CD4-positive, alpha-beta T cell (primary cell): ENCODE measurements around the gene KCND1. TPM values are rescaled to one million over a fixed set of nuclear protein-coding genes. Genes with fewer than 3 reads are reported as not detected.

Experiments
- ATAC-seq: fragments of 200-7000 bp; cut with Tn5 transposase; one replicate; pipeline ENCODE4 v1.10.0; 2022; ENCODE audit warnings: mild to moderate bottlenecking; ENCODE audit not compliant: poor library complexity
- CTCF ChIA-PET: fragments of 350-600 bp; sonication (Branson Sonifier 250); formaldehyde crosslinking; loops from one replicate; lab custom pipeline; 2021; ENCODE audit warnings: antibody characterized with exemption, inconsistent platforms; lab: Charles Lee
- POLR2A ChIA-PET: fragments of 350-600 bp; sonication (Branson Sonifier 250); formaldehyde crosslinking; loops from one replicate; lab custom pipeline; 2021; ENCODE audit warnings: antibody characterized with exemption, inconsistent platforms; lab: Charles Lee
- DNase-seq, 14 experiments: peaks; one replicate each; pipeline ENCODE4 v3.0.0-alpha.2; 2013 to 2020; ENCODE audit warnings: mixed read lengths in 2 of 14
- H3K27ac ChIP-seq, 2 donors: one replicate each; pipeline versions ENCODE4 v1.5.1 to v1.7.0; 2013; ENCODE audit warnings: low read length in 2 of 2, low read depth in 1 of 2, mild to moderate bottlenecking in 1 of 2
- H3K27me3 ChIP-seq, 2 experiments: 1 replicate in 1 of 2; 2 replicates in 1 of 2; pipeline versions ENCODE4 v1.6.1 to v1.7.0; 2013; ENCODE audit warnings: low read length in 2 of 2, control low read depth in 1 of 2, mild to moderate bottlenecking in 1 of 2, moderate library complexity in 1 of 2; ENCODE audit not compliant: insufficient read depth in 2 of 2, control insufficient read depth in 1 of 2
- H3K36me3 ChIP-seq: one replicate; pipeline ENCODE4 v1.6.1; 2013; ENCODE audit warnings: low read length, control low read depth; ENCODE audit not compliant: insufficient read depth
- H3K4me1 ChIP-seq: one replicate; pipeline ENCODE4 v1.6.1; 2013; ENCODE audit warnings: low read length, control low read depth; ENCODE audit not compliant: insufficient read depth
- H3K4me3 ChIP-seq: one replicate; pipeline ENCODE4 v1.5.1; 2013; ENCODE audit warnings: mild to moderate bottlenecking, low read length, moderate library complexity
- H3K9me3 ChIP-seq, 2 experiments: 1 replicate in 1 of 2; 2 replicates in 1 of 2; pipeline versions ENCODE4 v1.6.1 to v1.7.0; 2013; ENCODE audit warnings: low read length in 2 of 2, mild to moderate bottlenecking in 2 of 2, control low read depth in 1 of 2, moderate library complexity in 1 of 2; ENCODE audit not compliant: control insufficient read depth in 1 of 2, insufficient read depth in 1 of 2
- H3K27ac Mint-ChIP-seq: one replicate; pipeline ENCODE4 v1.8.0; 2020; ENCODE audit warnings: mixed read lengths
- H3K27me3 Mint-ChIP-seq: one replicate; pipeline ENCODE4 v1.8.0; 2021; ENCODE audit warnings: mixed read lengths
- H3K36me3 Mint-ChIP-seq: one replicate; pipeline ENCODE4 v1.8.0; 2021; ENCODE audit warnings: low read depth, mixed read lengths
- H3K4me1 Mint-ChIP-seq: one replicate; pipeline ENCODE4 v1.8.0; 2021; ENCODE audit warnings: low read depth, mixed read lengths
- H3K4me3 Mint-ChIP-seq: one replicate; pipeline ENCODE4 v1.8.0; 2020; ENCODE audit warnings: mild to moderate bottlenecking, mixed read lengths
- H3K9me3 Mint-ChIP-seq: one replicate; pipeline ENCODE4 v1.8.0; 2020; ENCODE audit warnings: mixed read lengths
- intact Hi-C, 2 experiments: fragments of 100-400 bp; cut with DNase I in 1 of 2; cut with micrococcal nuclease in 1 of 2; formaldehyde crosslinking; loops; one replicate each; pipeline versions ENCODE4 v1.15.1 to v1.9.0; 2023 to 2025; cut with DNase I, micrococcal nuclease
- total RNA-seq, 174 experiments: library from RNA in 2 of 174; stranded (reverse) in 2 of 174; gene quantifications; one replicate each; pipeline ENCODE4 v1.2.3 and lab custom pipeline; 2021 to 2026
- TF ChIP-seq, protein P1 (sequence below): fragments of 200-600 bp; IDR thresholded peaks from one replicate; pipeline ENCODE4 v1.8.0; 2022; ENCODE audit warnings: antibody characterized with exemption, mild to moderate bottlenecking

Gene KCND1
- total RNA-seq, 2 experiments from 2014 or later, result 1.5 to 2.7 TPM

DNA sequence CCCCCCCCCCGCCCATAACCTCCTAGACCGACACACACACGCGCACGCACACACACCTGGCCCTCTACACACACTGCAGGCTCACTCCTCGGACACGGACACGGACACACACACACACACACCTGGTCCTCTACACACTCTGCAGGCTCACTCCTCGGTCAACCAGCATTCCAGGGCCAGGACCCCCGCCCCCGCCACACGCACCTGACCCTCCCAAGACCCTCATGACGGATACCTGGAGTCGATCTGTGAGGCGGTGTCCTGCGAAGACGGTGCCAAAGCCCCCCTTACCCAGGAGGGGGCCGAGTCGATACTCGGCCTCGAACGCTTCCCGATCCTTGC, 53.4 kb downstream of the KCND1 start:
- H3K9me3 Mint-ChIP-seq, result no peaks in the 10 kb centered on the region
- H3K27me3 Mint-ChIP-seq, result no peaks in the 10 kb centered on the region
- intact Hi-C loops, result loop anchor here (5.0 to 10.0 kb wide), 4 partner anchors 39 to 1263 kb away; partner anchors contain the start of genes ELK1 (in 1 of the 2), OTUD5 (in 1 of the 2) and UXT (in 1 of the 2)
- Histone ChIP-seq H3K9me3 (no peaks in the 10 kb centered on the region), H3K4me3 (peak overlapping the region; percentile 89), H3K27ac (peak overlapping the region; percentile 60 to 80), H3K36me3 (peaks cover 56% of the 10 kb centered on the region), H3K4me1 (peaks cover 69% of the 10 kb centered on the region), H3K27me3 (no peaks in the 10 kb centered on the region)
- peak overlapping the region; percentile 98 for H3K4me3 Mint-ChIP-seq
- peaks cover 54% of the 10 kb centered on the region for H3K4me1 Mint-ChIP-seq
- H3K27ac Mint-ChIP-seq, result peak overlapping the region; percentile 95
- no peak for DNase-seq
- ChIA-PET POLR2A (interaction anchor here (1.5 to 11.7 kb wide), 3 partner anchors 22 to 40 kb away, joined by 7 to 335 read pairs (median 22); partner anchors contain the start of gene OTUD5), CTCF (interaction anchor here (2.7 to 4.0 kb wide), 2 partner anchors 19 to 26 kb away, joined by 8 to 15 read pairs; no protein-coding TSS in a partner anchor)
- TF ChIP-seq, protein P1, sequence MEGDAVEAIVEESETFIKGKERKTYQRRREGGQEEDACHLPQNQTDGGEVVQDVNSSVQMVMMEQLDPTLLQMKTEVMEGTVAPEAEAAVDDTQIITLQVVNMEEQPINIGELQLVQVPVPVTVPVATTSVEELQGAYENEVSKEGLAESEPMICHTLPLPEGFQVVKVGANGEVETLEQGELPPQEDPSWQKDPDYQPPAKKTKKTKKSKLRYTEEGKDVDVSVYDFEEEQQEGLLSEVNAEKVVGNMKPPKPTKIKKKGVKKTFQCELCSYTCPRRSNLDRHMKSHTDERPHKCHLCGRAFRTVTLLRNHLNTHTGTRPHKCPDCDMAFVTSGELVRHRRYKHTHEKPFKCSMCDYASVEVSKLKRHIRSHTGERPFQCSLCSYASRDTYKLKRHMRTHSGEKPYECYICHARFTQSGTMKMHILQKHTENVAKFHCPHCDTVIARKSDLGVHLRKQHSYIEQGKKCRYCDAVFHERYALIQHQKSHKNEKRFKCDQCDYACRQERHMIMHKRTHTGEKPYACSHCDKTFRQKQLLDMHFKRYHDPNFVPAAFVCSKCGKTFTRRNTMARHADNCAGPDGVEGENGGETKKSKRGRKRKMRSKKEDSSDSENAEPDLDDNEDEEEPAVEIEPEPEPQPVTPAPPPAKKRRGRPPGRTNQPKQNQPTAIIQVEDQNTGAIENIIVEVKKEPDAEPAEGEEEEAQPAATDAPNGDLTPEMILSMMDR, result no peak
- peaks cover 81% of the 10 kb centered on the region for H3K36me3 Mint-ChIP-seq
- ATAC-seq, result no peak

DNA sequence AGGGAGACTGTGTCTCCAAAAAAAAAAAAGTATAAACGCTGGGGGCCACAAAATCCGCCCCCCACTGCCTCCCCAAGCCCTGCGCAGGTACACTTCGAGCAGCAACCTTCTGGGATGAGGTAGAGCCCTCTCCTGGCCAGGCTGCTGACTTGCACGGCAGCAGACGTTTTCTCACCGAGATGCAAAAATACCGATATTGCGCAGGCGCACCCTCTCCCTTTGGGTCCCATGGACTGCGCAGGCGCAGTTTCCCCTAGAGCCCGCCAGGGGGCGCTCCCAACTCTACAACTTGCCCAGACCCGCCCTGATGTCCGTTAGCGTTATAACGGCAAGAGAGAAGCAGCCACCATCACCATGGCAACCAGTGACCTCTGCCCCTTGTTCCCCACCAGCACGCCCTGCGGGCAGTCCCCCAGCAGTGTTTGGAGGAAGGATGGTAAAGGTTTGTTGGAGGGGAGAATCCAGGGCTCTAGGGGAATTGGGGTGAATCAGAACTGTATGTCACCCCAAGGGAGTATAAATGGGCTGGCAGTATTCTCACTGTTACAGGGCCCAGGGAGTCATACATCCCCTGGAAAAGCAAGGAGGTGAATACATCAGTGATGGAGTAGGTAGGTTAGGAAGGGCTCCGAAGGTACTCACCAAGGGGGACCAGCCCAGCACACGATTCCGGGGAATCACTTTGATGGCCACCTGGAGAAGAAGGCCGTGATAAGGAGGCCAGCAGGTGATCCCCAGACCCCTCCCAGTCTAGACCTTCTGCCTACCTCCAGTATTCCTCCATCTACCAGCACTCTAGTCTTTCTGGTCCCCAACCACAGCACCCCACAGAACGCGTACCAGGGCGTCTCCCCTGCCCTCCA, 54.3 kb downstream of the KCND1 start:
- Histone ChIP-seq H3K27me3 (no peaks in the 10 kb centered on the region), H3K4me3 (peak overlapping the region; percentile 89), H3K27ac (peak overlapping the region; percentile 61 to 80), H3K4me1 (peaks cover 69% of the 10 kb centered on the region), H3K9me3 (no peaks in the 10 kb centered on the region), H3K36me3 (peaks cover 55% of the 10 kb centered on the region)
- Mint-ChIP-seq H3K9me3 (no peaks in the 10 kb centered on the region), H3K27ac (peak overlapping the region; percentile 95), H3K4me1 (peaks cover 56% of the 10 kb centered on the region), H3K4me3 (peak overlapping the region; percentile 98), H3K27me3 (no peaks in the 10 kb centered on the region), H3K36me3 (peaks cover 83% of the 10 kb centered on the region)
- TF ChIP-seq, protein P1, result peak; percentile 79
- peak; percentile 33 for ATAC-seq
- DNase-seq, result peak; percentile 79 to 94 (median 86)
- POLR2A ChIA-PET, result interaction anchor here (0.6 to 11.7 kb wide), 4 partner anchors 19 to 40 kb away, joined by 4 to 335 read pairs (median 13); partner anchors contain the start of genes OTUD5, PQBP1 and TIMM17B
- CTCF ChIA-PET, result interaction anchor here (0.7 to 4.0 kb wide), 6 partner anchors 19 to 269 kb away, joined by 3 to 15 read pairs (median 4); partner anchors contain the start of gene PQBP1
- intact Hi-C loops, result loop anchor here (1.0 to 10.0 kb wide), 9 partner anchors 19 to 1263 kb away; partner anchors contain the start of genes ELK1 (in 1 of the 2), OTUD5 (in 1 of the 2) and UXT (in 1 of the 2)
